Stomach smooth muscle (tissue), 2 donors: ENCODE data around the gene SESN3.
A peak's percentile ranks its signal among the peaks of the same experiment; 100 is the strongest.
"Not testable (repeated sequence)": the region's sequence is repeated elsewhere in the genome, so short reads cannot be mapped to it uniquely, and the experiment has no call there.

Experiments
- H3K27ac ChIP-seq: one replicate; pipeline ENCODE4 v1.7.0; 2013; ENCODE audit warnings: mild to moderate bottlenecking, low read length, inconsistent platforms
- H3K27me3 ChIP-seq, 2 donors: one replicate each; pipeline ENCODE4 v1.7.0; 2013; ENCODE audit warnings: low read length in 2 of 2; ENCODE audit not compliant: insufficient read depth in 2 of 2, control insufficient read depth in 1 of 2
- H3K36me3 ChIP-seq, 2 donors: one replicate each; pipeline ENCODE4 v1.7.0; 2013; ENCODE audit warnings: low read length in 2 of 2; ENCODE audit not compliant: control insufficient read depth in 2 of 2, insufficient read depth in 2 of 2
- H3K4me1 ChIP-seq: one replicate; pipeline ENCODE4 v1.7.0; 2013; ENCODE audit warnings: low read length; ENCODE audit not compliant: control insufficient read depth, insufficient read depth
- H3K4me3 ChIP-seq, 2 donors: one replicate each; pipeline ENCODE4 v1.7.0; 2013; ENCODE audit warnings: low read length in 2 of 2
- H3K9ac ChIP-seq, 2 donors: one replicate each; pipeline ENCODE4 v1.7.0; 2013; ENCODE audit warnings: low read length in 2 of 2, mild to moderate bottlenecking in 1 of 2
- H3K9me3 ChIP-seq, 2 donors: one replicate each; pipeline ENCODE4 v1.7.0; 2013; ENCODE audit warnings: low read length in 2 of 2; ENCODE audit not compliant: control insufficient read depth in 2 of 2
- donor health status: healthy.
- donor health status: Pancreatic carcinoma.

SESN3 gene

GRCh38 chr11:95140397-95141033 lies 90.5 kb downstream of the SESN3 start:
- no peaks in the 10 kb centered on the region for H3K4me1 ChIP-seq
- H3K27ac ChIP-seq = no peak overlapping the region
- no peaks in the 10 kb centered on the region for H3K9me3 ChIP-seq
- no peak overlapping the region for H3K4me3 ChIP-seq
- H3K27me3 ChIP-seq = no peaks in the 10 kb centered on the region
- no peaks in the 10 kb centered on the region for H3K36me3 ChIP-seq
- H3K9ac ChIP-seq = no peak overlapping the region

- H3K9ac ChIP-seq = no peak overlapping the region
- H3K4me1 ChIP-seq = no peaks in the 10 kb centered on the region
- no peak overlapping the region for H3K4me3 ChIP-seq
- no peaks in the 10 kb centered on the region for H3K36me3 ChIP-seq
- no peaks in the 10 kb centered on the region for H3K9me3 ChIP-seq
- H3K27me3 ChIP-seq = no peaks in the 10 kb centered on the region
- H3K27ac ChIP-seq = no peak overlapping the region
Observed at GRCh38 chr11:95138448-95138847, 92.6 kb downstream of the SESN3 start.

GRCh38 chr11:95137299-95137698 lies 93.7 kb downstream of the SESN3 start:
- H3K36me3 ChIP-seq = no peaks in the 10 kb centered on the region
- H3K9me3 ChIP-seq = no peaks in the 10 kb centered on the region
- H3K27ac ChIP-seq = no peak overlapping the region
- H3K4me3 ChIP-seq = no peak overlapping the region
- H3K4me1 ChIP-seq = no peaks in the 10 kb centered on the region
- no peak overlapping the region for H3K9ac ChIP-seq
- no peaks in the 10 kb centered on the region for H3K27me3 ChIP-seq

- H3K4me1 ChIP-seq, H3K9ac ChIP-seq, H3K4me3 ChIP-seq, H3K27ac ChIP-seq, H3K36me3 ChIP-seq, H3K9me3 ChIP-seq, H3K27me3 ChIP-seq: not testable (repeated sequence)
Observed at GRCh38 chr11:95136747-95137146, 94.3 kb downstream of the SESN3 start.

GRCh38 chr11:95135880-95136279 lies 95.1 kb downstream of the SESN3 start:
- no peak overlapping the region for H3K27ac ChIP-seq
- H3K36me3 ChIP-seq = no peaks in the 10 kb centered on the region
- H3K9ac ChIP-seq = no peak overlapping the region
- no peaks in the 10 kb centered on the region for H3K4me1 ChIP-seq
- no peaks in the 10 kb centered on the region for H3K9me3 ChIP-seq
- no peaks in the 10 kb centered on the region for H3K27me3 ChIP-seq
- no peak overlapping the region for H3K4me3 ChIP-seq

GRCh38 chr11:95135155-95135554 lies 95.8 kb downstream of the SESN3 start:
- Histone ChIP-seq H3K9ac (no peak overlapping the region), H3K27ac (no peak overlapping the region), H3K27me3 (no peaks in the 10 kb centered on the region), H3K9me3 (no peaks in the 10 kb centered on the region), H3K4me3 (no peak overlapping the region), H3K36me3 (no peaks in the 10 kb centered on the region), H3K4me1 (no peaks in the 10 kb centered on the region)

- H3K27ac ChIP-seq = peak overlapping the region; percentile 25
- H3K4me3 ChIP-seq = no peak overlapping the region
- no peaks in the 10 kb centered on the region for H3K4me1 ChIP-seq
- H3K9ac ChIP-seq = no peak overlapping the region
- no peaks in the 10 kb centered on the region for H3K36me3 ChIP-seq
- no peaks in the 10 kb centered on the region for H3K9me3 ChIP-seq
- no peaks in the 10 kb centered on the region for H3K27me3 ChIP-seq
Observed at GRCh38 chr11:95134491-95134890, 96.5 kb downstream of the SESN3 start.

- H3K9ac ChIP-seq = no peak overlapping the region
- H3K36me3 ChIP-seq = peaks cover 7 to 9% of the 10 kb centered on the region in 2 donors
- no peaks in the 10 kb centered on the region for H3K4me1 ChIP-seq
- H3K4me3 ChIP-seq = no peak overlapping the region
- no peak overlapping the region for H3K27ac ChIP-seq
- no peaks in the 10 kb centered on the region for H3K27me3 ChIP-seq
- H3K9me3 ChIP-seq = no peaks in the 10 kb centered on the region
Observed at GRCh38 chr11:95132956-95133355, 98.0 kb downstream of the SESN3 start.

GRCh38 chr11:95128602-95129001 lies 102.4 kb downstream of the SESN3 start:
- Histone ChIP-seq H3K9ac (no peak overlapping the region), H3K4me1 (no peaks in the 10 kb centered on the region), H3K27me3 (no peaks in the 10 kb centered on the region), H3K36me3 (peaks cover 7 to 9% of the 10 kb centered on the region in 2 donors), H3K27ac (no peak overlapping the region), H3K4me3 (no peak overlapping the region), H3K9me3 (no peaks in the 10 kb centered on the region)

- Histone ChIP-seq H3K27me3 (no peaks in the 10 kb centered on the region), H3K9ac (no peak overlapping the region), H3K27ac (no peak overlapping the region), H3K4me3 (no peak overlapping the region), H3K4me1 (no peaks in the 10 kb centered on the region), H3K36me3 (peaks cover 2% of the 10 kb centered on the region in 2 donors), H3K9me3 (no peaks in the 10 kb centered on the region)
Observed at GRCh38 chr11:95123556-95123955, 107.4 kb downstream of the SESN3 start.

- H3K9ac ChIP-seq = no peak overlapping the region
- H3K27ac ChIP-seq = no peak overlapping the region
- H3K4me1 ChIP-seq = no peaks in the 10 kb centered on the region
- no peaks in the 10 kb centered on the region for H3K27me3 ChIP-seq
- no peaks in the 10 kb centered on the region for H3K36me3 ChIP-seq
- H3K4me3 ChIP-seq = no peak overlapping the region
- no peaks in the 10 kb centered on the region for H3K9me3 ChIP-seq
Observed at GRCh38 chr11:95121698-95122097, 109.3 kb downstream of the SESN3 start.
